ENCODE results near the gene FAAP100.

FAAP100 gene

GRCh38 chr17:81511804-81512561, 40.2 kb downstream of the FAAP100 start:
- peak in 1 of 2 donors; percentile 41 for DNase-seq (ENCODE audit: low read depth in 2 of 2)

GRCh38 chr17:81511554-81511803, 40.7 kb downstream of the FAAP100 start:
- DNase-seq (ENCODE audit: low read depth in 2 of 2) = no peak

- no peak for DNase-seq (ENCODE audit: low read depth in 2 of 2)
Measured at GRCh38 chr17:81510785-81511553, 41.2 kb downstream of the FAAP100 start.

GRCh38 chr17:81509972-81510784, 42.0 kb downstream of the FAAP100 start:
- DNase-seq (ENCODE audit: low read depth in 2 of 2) = no peak

- DNase-seq (ENCODE audit: low read depth in 2 of 2) = no peak
Measured at GRCh38 chr17:81509207-81509971, 42.8 kb downstream of the FAAP100 start.

- DNase-seq (ENCODE audit: low read depth in 2 of 2) = no peak
Measured at GRCh38 chr17:81508639-81509206, 43.4 kb downstream of the FAAP100 start.

GRCh38 chr17:81503619-81504018, 48.5 kb downstream of the FAAP100 start:
- DNase-seq (ENCODE audit: low read depth in 2 of 2) = no peak

GRCh38 chr17:81502471-81503017, 49.6 kb downstream of the FAAP100 start:
- DNase-seq (ENCODE audit: low read depth in 2 of 2) = no peak

GRCh38 chr17:81500047-81500446, 52.1 kb downstream of the FAAP100 start:
- no peak for DNase-seq (ENCODE audit: low read depth in 2 of 2)

- no peak for DNase-seq (ENCODE audit: low read depth in 2 of 2)
Measured at GRCh38 chr17:81499601-81499970, 52.6 kb downstream of the FAAP100 start.

GRCh38 chr17:81498953-81499600, 53.1 kb downstream of the FAAP100 start:
- DNase-seq (ENCODE audit: low read depth in 2 of 2) = no peak

GRCh38 chr17:81494626-81495377, 57.4 kb downstream of the FAAP100 start:
- no peak for DNase-seq (ENCODE audit: low read depth in 2 of 2)

GRCh38 chr17:81493198-81494038, 58.7 kb downstream of the FAAP100 start:
- DNase-seq (ENCODE audit: low read depth in 2 of 2) = no peak

GRCh38 chr17:81492706-81493105, 59.4 kb downstream of the FAAP100 start:
- no peak for DNase-seq (ENCODE audit: low read depth in 2 of 2)

- no peak for DNase-seq (ENCODE audit: low read depth in 2 of 2)
Measured at GRCh38 chr17:81492202-81492601, 60.0 kb downstream of the FAAP100 start.

- no peak for DNase-seq (ENCODE audit: low read depth in 2 of 2)
Measured at GRCh38 chr17:81491761-81492160, 60.4 kb downstream of the FAAP100 start.

GRCh38 chr17:81491181-81491581, 61.0 kb downstream of the FAAP100 start:
- no peak for DNase-seq (ENCODE audit: low read depth in 2 of 2)

- DNase-seq (ENCODE audit: low read depth in 2 of 2) = no peak
Measured at GRCh38 chr17:81489998-81490992, 61.9 kb downstream of the FAAP100 start.

Data from stimulated activated CD8-positive, alpha-beta memory T cell treated with anti-CD3 and anti-CD28 coated beads, Interleukin-7, amount 100 ng/mL, for 4 hours (primary cell).